Left renal cortex interstitium (tissue), 4 donors: Measurements from ENCODE around the gene BRINP1. TPM values are rescaled to one million over a fixed set of nuclear protein-coding genes. Genes with fewer than 3 reads are reported as not detected.

Experiments
- DNase-seq, 4 donors: peaks; one replicate each; pipeline ENCODE4 v3.0.0-alpha.2; 2013; ENCODE audit warnings: low read depth in 4 of 4, low spot score in 2 of 4, missing footprints in 1 of 4
- polyA plus RNA-seq, 4 donors: library from polyadenylated mRNA; unstranded; fragments of 120-200 nt; gene quantifications; one replicate each; pipeline ENCODE4 v1.2.1, GENCODE V29; 2013; ENCODE audit not compliant: insufficient read length in 4 of 4

Gene BRINP1
- polyA plus RNA-seq, 4 donors = 5.9 to 7.5 (median 6.0) TPM

DNA sequence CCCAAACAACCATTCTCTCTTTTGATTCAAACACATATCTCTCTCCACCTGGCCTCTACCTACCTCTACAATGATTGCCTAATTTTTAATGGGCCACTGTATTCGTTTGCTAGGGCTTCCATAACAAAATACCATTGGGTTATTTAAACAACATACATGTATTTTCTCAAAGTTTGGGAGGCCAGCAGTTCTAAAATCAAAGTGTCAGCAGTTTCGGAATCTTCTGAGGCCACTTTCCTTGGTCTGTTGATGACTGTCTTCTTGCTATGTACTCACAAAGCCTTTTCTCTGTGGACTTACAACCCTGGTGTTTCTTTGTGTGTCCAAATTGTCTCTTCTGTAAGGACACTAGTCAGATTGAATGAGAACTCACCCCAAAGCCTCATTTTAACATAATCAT lies 214.7 kb downstream of the BRINP1 start:
- no peak for DNase-seq

GRCh38 chr9:119153402-119153801 lies 215.8 kb downstream of the BRINP1 start:
- no peak for DNase-seq

- DNase-seq = no peak
Measured at GRCh38 chr9:119148855-119149254, 220.4 kb downstream of the BRINP1 start.

- no peak for DNase-seq
Measured at GRCh38 chr9:119137479-119137878, 231.8 kb downstream of the BRINP1 start.

DNA sequence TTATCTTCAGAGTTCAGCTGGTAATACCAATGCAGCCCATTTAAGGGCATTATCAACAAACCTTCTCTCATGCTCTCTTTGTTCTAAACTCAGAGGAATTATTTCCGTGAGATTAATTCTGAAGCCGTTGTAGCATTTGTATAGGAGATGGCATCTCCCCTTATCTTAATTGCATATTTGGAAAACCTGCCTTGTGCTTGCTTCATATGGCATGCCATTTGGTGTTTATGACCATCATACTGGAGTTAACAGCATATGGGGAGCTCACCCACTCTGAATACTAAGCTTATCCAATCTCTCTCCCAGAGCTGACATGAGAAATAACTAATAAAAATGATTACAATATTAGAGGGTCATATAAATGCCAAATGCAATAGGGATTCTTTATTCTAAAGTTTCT lies 243.2 kb downstream of the BRINP1 start:
- DNase-seq = no peak

DNA sequence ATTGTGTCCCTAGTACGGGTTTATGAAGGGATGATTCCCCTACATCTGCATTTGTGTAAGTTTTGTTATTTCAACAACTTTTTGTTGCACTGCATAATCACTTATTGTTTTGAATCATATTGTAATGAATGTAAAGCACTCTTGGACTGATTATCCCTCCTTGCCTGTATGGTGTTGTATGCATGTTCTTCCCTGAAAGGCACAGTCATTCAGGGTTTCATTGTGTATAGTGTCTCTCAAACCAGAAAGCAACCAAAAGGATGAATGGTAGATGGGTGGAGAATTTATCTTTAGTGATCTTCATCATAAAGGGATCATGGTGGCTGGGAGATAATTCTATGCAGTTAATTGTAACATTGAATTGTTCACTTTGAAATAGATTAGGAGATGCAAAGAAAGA lies 247.3 kb downstream of the BRINP1 start:
- DNase-seq = no peak

GRCh38 chr9:119117409-119117808 lies 251.8 kb downstream of the BRINP1 start:
- DNase-seq = no peak
